ENCODE results near the gene HNRNPA3.

DNA sequence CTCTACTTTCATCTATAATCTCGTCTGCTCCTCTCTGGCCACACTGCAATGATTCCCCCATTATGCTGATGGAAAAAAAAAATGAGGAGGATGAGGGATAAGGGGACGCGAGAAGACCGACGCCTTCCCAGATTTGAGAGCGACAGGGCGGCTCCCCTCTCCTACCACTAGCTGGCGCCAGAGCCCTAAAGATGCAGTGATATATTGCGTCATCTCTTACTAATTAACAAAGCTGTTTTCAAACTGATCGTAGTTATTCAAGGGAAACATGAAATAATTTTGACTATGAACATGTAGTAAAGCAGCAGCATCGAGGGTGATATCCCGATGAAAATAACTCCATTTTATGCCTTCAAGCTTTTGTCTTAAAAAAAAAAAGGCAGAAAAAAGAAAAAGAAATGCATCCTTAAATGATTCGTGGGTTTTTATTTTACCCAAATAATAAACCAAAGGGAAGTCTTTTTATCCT lies 48.0 kb upstream of the HNRNPA3 start:
- TF ChIP-seq, protein P1, sequence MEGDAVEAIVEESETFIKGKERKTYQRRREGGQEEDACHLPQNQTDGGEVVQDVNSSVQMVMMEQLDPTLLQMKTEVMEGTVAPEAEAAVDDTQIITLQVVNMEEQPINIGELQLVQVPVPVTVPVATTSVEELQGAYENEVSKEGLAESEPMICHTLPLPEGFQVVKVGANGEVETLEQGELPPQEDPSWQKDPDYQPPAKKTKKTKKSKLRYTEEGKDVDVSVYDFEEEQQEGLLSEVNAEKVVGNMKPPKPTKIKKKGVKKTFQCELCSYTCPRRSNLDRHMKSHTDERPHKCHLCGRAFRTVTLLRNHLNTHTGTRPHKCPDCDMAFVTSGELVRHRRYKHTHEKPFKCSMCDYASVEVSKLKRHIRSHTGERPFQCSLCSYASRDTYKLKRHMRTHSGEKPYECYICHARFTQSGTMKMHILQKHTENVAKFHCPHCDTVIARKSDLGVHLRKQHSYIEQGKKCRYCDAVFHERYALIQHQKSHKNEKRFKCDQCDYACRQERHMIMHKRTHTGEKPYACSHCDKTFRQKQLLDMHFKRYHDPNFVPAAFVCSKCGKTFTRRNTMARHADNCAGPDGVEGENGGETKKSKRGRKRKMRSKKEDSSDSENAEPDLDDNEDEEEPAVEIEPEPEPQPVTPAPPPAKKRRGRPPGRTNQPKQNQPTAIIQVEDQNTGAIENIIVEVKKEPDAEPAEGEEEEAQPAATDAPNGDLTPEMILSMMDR (conservative IDR thresholded peaks at IDR 0.05; ENCODE audit: low read length), result peak; percentile 100
- TF ChIP-seq EZH2phosphoT487 (IDR thresholded peaks at IDR 0.05; ENCODE audit: borderline replicate concordance, low read depth, low read length), result no peak

Data from OCI-LY7 (cell line).